ENCODE data around the gene STX1B. TPM values are rescaled to one million over a fixed set of nuclear protein-coding genes. Genes with fewer than 3 reads are reported as not detected.
A peak's percentile ranks its signal among the peaks of the same experiment; 100 is the strongest.

Gene STX1B
- total RNA-seq, 1 donor from 2014 or later, result 14.1 TPM

DNA sequence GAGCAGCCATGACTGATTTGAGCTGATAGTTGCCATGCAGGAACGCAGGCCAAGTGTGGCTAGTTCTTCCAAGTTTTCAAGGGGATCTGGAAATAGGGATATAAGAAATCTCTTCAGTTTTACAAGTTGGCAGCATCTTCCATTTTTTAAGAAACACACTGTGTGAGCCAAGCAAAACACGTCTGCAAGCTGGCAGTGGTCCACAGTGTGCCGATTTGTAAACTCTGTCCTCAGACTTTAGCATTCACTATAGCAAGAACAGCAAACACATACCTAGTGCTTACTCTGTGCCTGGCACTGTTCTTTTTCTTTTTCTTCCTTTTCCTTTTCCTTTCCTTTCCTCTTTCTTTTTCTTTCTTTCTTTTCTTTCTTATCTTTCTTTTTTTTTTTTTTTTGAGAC is 58.7 kb downstream of the STX1B start:
- H3K9me3 Mint-ChIP-seq, result no peaks in the 10 kb centered on the region
- peaks cover 3% of the 10 kb centered on the region for H3K27me3 Mint-ChIP-seq (ENCODE audit: low read depth)
- TF ChIP-seq, protein P1, sequence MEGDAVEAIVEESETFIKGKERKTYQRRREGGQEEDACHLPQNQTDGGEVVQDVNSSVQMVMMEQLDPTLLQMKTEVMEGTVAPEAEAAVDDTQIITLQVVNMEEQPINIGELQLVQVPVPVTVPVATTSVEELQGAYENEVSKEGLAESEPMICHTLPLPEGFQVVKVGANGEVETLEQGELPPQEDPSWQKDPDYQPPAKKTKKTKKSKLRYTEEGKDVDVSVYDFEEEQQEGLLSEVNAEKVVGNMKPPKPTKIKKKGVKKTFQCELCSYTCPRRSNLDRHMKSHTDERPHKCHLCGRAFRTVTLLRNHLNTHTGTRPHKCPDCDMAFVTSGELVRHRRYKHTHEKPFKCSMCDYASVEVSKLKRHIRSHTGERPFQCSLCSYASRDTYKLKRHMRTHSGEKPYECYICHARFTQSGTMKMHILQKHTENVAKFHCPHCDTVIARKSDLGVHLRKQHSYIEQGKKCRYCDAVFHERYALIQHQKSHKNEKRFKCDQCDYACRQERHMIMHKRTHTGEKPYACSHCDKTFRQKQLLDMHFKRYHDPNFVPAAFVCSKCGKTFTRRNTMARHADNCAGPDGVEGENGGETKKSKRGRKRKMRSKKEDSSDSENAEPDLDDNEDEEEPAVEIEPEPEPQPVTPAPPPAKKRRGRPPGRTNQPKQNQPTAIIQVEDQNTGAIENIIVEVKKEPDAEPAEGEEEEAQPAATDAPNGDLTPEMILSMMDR (conservative IDR thresholded peaks at IDR 0.05), result no peak
- DNase-seq (ENCODE audit: low read depth, low spot score), result no peak
- H3K27ac Mint-ChIP-seq (ENCODE audit: unreplicated experiment), result no peak overlapping the region
- peaks cover 23% of the 10 kb centered on the region for H3K4me1 Mint-ChIP-seq
- peak overlapping the region; percentile 72 for H3K4me3 Mint-ChIP-seq
- H3K36me3 Mint-ChIP-seq (ENCODE audit: low read depth), result no peaks in the 10 kb centered on the region

DNA sequence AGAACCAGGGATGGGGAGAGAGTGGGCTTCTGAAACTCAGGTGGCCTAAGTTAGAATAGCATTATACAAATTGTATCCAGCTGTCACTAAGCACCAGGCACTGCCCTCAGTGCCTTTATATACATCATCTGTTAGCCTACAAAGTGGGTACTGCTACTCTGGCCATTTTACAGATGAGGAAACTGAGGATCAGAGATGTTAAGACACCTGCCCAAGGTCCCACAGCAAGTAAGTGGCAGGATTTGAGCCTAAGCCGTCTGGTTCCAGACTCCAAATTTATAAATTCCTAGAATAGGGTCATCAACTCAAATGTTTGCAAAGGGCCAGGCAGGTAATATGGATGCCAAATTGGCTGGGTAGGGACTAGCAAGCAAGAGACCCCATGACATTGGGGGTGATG is 59.2 kb downstream of the STX1B start:
- DNase-seq (ENCODE audit: low read depth, low spot score), result no peak
- Mint-ChIP-seq H3K27ac (ENCODE audit: unreplicated experiment) (no peak overlapping the region), H3K9me3 (no peaks in the 10 kb centered on the region), H3K27me3 (ENCODE audit: low read depth) (peaks cover 3% of the 10 kb centered on the region), H3K4me1 (peaks cover 27% of the 10 kb centered on the region), H3K4me3 (peak overlapping the region; percentile 76), H3K36me3 (ENCODE audit: low read depth) (no peaks in the 10 kb centered on the region)
- TF ChIP-seq, protein P1 (conservative IDR thresholded peaks at IDR 0.05), result no peak

DNA sequence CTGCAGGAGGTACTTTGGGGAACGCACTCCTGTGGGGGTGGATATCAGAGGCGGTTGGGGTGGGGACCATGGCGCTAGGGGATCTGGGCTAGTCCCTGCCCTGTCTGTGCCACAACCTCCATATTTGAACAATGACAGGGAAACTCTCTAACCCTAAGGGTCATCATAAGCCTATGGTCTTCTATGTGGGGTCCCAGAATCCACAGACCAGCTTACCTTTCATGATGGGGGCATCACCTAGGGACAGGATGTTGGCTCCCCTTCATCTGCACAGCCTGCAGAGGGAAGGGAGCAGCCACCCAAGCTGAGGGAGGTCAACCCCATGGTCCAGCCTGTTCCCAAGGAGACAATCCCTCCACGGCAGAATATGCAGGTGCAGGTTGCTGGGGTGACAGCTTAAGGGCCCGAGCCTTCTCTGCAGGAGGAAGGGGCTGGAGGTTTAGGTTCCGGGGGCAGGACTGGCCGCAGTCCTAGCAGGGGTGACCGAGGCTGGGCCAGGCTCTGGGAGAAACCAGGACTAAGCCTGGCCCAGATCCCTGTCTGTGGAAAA is 59.8 kb downstream of the STX1B start:
- DNase-seq (ENCODE audit: low read depth, low spot score), result no peak
- TF ChIP-seq, protein P1 (conservative IDR thresholded peaks at IDR 0.05), result no peak
- H3K4me3 Mint-ChIP-seq, result peak overlapping the region; percentile 92
- peaks cover 27% of the 10 kb centered on the region for H3K4me1 Mint-ChIP-seq
- peaks cover 3% of the 10 kb centered on the region for H3K27me3 Mint-ChIP-seq (ENCODE audit: low read depth)
- peaks cover 2% of the 10 kb centered on the region for H3K36me3 Mint-ChIP-seq (ENCODE audit: low read depth)
- H3K27ac Mint-ChIP-seq (ENCODE audit: unreplicated experiment), result no peak overlapping the region
- no peaks in the 10 kb centered on the region for H3K9me3 Mint-ChIP-seq

DNA sequence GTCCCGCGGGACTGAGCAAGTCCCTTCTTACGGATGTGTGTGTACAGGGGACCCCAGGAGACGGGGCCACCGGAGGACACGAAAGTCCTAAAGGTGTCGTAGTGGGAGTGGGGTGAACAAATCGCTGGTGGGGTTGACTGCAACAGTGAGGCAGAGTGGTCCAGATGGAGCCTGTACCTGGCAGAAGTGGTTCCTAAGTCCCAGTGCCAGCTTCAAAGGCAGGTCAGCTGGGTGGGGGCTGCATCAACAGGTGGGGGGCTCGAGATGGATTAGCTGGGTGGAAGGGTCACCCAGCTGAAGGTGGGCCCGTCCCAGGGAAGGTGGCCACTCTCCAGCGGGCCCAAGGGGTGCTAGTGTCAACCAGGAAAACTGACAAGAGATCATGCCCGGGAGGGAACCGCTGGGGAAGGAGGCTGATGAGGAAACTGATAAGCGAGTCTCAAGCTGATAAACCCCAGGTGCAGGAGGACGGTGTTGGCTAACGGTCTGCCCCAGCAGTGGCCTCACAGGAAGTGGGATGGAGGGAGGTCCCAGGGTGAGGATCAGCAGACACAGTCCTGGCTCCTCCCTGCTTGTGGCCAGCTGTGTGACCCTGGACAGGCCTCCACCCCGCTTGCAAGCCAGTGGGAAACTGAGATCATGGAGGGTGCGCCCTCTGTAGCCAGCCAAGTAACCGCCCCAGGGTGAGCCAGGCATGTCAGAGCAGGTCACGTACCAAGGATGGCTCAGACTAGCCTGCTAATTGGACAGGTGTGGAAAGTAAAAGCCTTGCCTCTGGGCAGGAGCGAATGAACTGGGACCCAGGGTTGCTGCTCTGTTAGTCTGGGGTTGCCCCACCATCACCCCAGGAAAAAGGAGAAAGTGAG is 60.6 kb downstream of the STX1B start:
- peak overlapping the region; percentile 89 for H3K27ac Mint-ChIP-seq (ENCODE audit: unreplicated experiment)
- H3K27me3 Mint-ChIP-seq (ENCODE audit: low read depth), result peaks cover 3% of the 10 kb centered on the region
- H3K36me3 Mint-ChIP-seq (ENCODE audit: low read depth), result peaks cover 2% of the 10 kb centered on the region
- H3K9me3 Mint-ChIP-seq, result no peaks in the 10 kb centered on the region
- DNase-seq (ENCODE audit: low read depth, low spot score), result no peak
- H3K4me1 Mint-ChIP-seq, result peaks cover 27% of the 10 kb centered on the region
- H3K4me3 Mint-ChIP-seq, result peak overlapping the region; percentile 92
- TF ChIP-seq, protein P1 (conservative IDR thresholded peaks at IDR 0.05), result no peak

DNA sequence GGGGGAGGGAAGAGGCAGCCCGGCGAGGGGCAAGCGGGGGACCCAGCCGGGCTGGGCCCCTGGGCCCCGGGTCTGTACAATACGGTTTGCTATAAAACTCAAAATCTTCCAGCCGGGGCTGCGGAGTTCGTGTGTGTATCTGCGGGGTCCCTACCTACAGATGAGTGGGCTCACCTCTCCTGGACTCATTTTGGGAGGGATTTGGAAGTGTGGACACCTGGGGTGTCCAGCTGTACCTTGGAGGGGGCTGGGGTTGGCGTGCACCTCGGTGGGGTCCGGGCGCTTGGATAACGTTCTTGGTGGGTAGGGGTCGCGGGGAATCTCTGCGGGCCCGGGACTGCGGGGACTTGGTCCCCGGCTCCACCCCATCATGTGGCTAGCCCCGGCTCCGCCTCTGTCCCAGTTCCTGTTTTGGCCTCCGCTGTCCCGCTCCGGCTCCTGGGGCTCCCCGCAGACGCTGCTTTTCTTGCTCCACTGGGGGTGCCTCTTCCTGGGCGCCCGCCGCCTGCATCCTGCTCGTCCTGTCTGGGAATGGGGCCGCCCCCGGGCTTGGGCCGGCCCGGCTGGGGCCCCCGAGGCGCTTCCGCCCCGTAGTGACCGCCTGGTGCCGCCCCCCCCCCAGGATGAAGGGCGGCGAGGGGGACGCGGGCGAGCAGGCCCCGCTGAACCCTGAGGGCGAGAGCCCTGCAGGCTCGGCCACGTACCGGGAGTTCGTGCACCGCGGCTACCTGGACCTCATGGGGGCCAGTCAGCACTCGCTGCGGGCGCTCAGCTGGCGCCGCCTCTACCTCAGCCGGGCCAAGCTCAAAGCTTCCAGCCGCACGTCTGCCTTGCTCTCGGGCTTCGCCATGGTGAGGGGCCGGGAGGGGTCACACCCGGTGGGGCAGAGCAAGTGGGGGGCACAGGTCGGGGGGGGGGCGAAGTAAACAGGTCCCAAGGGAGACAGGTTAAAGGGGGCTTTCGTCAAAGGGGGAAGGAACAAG is 61.5 kb downstream of the STX1B start, which contains the start of gene ORAI3:
ORAI3 (plus strand) TSS at position 402 of the 983 bp plus-strand sequence; CDS start at position 624, 222 bp downstream.
- TF ChIP-seq, protein P1 (conservative IDR thresholded peaks at IDR 0.05), result no peak
- Mint-ChIP-seq H3K27me3 (ENCODE audit: low read depth) (peaks cover 3% of the 10 kb centered on the region), H3K36me3 (ENCODE audit: low read depth) (peaks cover 9% of the 10 kb centered on the region), H3K4me3 (peak within 1 kb of the TSS; percentile 94), H3K27ac (ENCODE audit: unreplicated experiment) (peak within 1 kb of the TSS; percentile 98), H3K4me1 (peaks cover 29% of the 10 kb centered on the region), H3K9me3 (no peaks in the 10 kb centered on the region)
- DNase-seq (ENCODE audit: low read depth, low spot score), result peak; percentile 60

Data from neural crest cell (in vitro differentiated cells).